NCI-H226 (cell line): Measurements from ENCODE around the gene NUP133.
"Not testable (repeated sequence)": the region's sequence is repeated elsewhere in the genome, so short reads cannot be mapped to it uniquely, and the experiment has no call there.

Experiments
- DNase-seq: peaks from one replicate; pipeline ENCODE4 v3.0.0-alpha.2; 2015

NUP133 gene

GRCh38 chr1:229508823-229509337 is 739 bp upstream of the NUP133 start:
- DNase-seq = no peak

GRCh38 chr1:229507502-229507901 is 639 bp downstream of the NUP133 start:
- no peak for DNase-seq

- no peak for DNase-seq
Observed at GRCh38 chr1:229506633-229507032, 1.5 kb downstream of the NUP133 start.

GRCh38 chr1:229495782-229496181 is 12.4 kb downstream of the NUP133 start:
- no peak for DNase-seq

- DNase-seq = no peak
Observed at GRCh38 chr1:229487181-229487580, 21.0 kb downstream of the NUP133 start.

GRCh38 chr1:229485318-229485717 is 22.8 kb downstream of the NUP133 start:
- no peak for DNase-seq

- no peak for DNase-seq
Observed at GRCh38 chr1:229482511-229482910, 25.6 kb downstream of the NUP133 start.

GRCh38 chr1:229480495-229480894 is 27.6 kb downstream of the NUP133 start:
- no peak for DNase-seq

GRCh38 chr1:229479660-229480399 is 28.3 kb downstream of the NUP133 start:
- DNase-seq = no peak

GRCh38 chr1:229478852-229479251 is 29.3 kb downstream of the NUP133 start:
- DNase-seq = no peak

GRCh38 chr1:229475859-229476258 is 32.3 kb downstream of the NUP133 start:
- not testable (repeated sequence) for DNase-seq

- no peak for DNase-seq
Observed at GRCh38 chr1:229474509-229474908, 33.6 kb downstream of the NUP133 start.

- DNase-seq = no peak
Observed at GRCh38 chr1:229471175-229471574, 37.0 kb downstream of the NUP133 start.

- no peak for DNase-seq
Observed at GRCh38 chr1:229470406-229471043, 37.6 kb downstream of the NUP133 start.

GRCh38 chr1:229466887-229467286 is 41.3 kb downstream of the NUP133 start:
- DNase-seq = no peak

- DNase-seq = no peak
Observed at GRCh38 chr1:229464672-229465071, 43.5 kb downstream of the NUP133 start.

GRCh38 chr1:229461032-229461668 is 47.0 kb downstream of the NUP133 start:
- no peak for DNase-seq

- DNase-seq = no peak
Observed at GRCh38 chr1:229459815-229460214, 48.3 kb downstream of the NUP133 start.

- DNase-seq = no peak
Observed at GRCh38 chr1:229457436-229457835, 50.7 kb downstream of the NUP133 start.

GRCh38 chr1:229456016-229456415 is 52.1 kb downstream of the NUP133 start:
- no peak for DNase-seq

- no peak for DNase-seq
Observed at GRCh38 chr1:229454056-229454455, 54.1 kb downstream of the NUP133 start.

GRCh38 chr1:229452956-229453801 is 55.0 kb downstream of the NUP133 start:
- DNase-seq = no peak

GRCh38 chr1:229448845-229449244 is 59.3 kb downstream of the NUP133 start:
- DNase-seq = no peak
